ENCODE data around the gene PCDHGA1.

Gene PCDHGA1

GRCh38 chr5:141465351-141465750 is 135.0 kb downstream of the PCDHGA1 start:
- DNase-seq: peak; percentile 31

DNA sequence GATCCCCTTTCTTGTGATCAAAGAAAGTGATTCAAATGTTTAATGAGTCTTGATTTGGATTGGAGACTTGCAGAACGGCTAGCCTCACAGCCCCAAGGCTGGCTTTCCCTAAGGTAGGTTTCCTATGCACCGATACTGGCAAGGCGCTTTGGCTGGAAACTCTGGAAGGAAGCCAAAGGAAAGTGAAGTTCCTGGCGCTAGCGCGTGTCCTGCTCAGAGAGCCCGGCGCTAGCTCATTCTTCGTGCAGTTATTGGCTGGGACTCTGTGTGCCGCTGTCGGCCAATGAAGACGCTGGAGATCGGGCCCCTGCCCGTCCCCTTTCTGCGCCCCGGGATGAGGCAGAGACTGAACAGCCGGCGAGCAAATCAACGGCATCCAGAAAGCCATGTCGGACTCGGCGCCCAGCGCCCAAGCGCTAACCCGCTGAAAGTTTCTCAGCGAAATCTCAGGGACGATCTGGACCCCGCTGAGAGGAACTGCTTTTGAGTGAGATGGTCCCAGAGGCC is 145.4 kb downstream of the PCDHGA1 start, which contains the start of gene PCDHGC3:
Gene PCDHGC3 (plus strand): TSS at position 342 of the 507 bp plus-strand sequence. CDS start 151 bp downstream, at position 493.
- DNase-seq: peak; percentile 97

GRCh38 chr5:141476132-141476911 is 146.0 kb downstream of the PCDHGA1 start:
- DNase-seq: peak; percentile 80

GRCh38 chr5:141477044-141477575 is 146.8 kb downstream of the PCDHGA1 start:
- DNase-seq: no peak

DNA sequence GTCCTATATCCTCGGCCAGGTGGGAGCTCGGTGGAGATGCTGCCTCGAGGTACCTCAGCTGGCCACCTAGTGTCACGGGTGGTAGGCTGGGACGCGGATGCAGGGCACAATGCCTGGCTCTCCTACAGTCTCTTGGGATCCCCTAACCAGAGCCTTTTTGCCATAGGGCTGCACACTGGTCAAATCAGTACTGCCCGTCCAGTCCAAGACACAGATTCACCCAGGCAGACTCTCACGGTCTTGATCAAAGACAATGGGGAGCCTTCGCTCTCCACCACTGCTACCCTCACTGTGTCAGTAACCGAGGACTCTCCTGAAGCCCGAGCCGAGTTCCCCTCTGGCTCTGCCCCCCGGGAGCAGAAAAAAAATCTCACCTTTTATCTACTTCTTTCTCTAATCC is 147.5 kb downstream of the PCDHGA1 start:
- DNase-seq: peak; percentile 20

- peak; percentile 31 for DNase-seq
Measured at GRCh38 chr5:141478321-141478945, 148.1 kb downstream of the PCDHGA1 start.

- no peak for DNase-seq
Measured at GRCh38 chr5:141479776-141480175, 149.5 kb downstream of the PCDHGA1 start.

DNA sequence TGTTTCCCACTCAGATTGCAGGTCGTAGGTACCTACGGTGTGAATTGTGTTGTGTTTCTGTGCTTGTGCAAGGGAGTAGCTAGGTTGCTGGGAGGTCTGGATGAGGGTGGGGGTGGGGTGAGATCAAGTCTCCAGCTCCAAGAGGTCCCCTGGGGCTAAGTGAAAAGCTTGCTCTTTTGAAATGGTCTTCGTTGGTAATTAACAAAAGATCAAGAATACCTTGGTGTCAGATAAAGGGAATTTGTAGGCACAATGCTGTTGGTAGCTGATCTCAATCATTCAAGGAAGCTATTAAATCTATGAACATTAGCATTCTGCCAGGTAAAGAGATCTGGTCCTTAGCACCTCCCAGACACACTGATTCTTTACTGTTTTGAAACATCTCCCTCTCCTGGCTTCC is 153.6 kb downstream of the PCDHGA1 start:
- no peak for DNase-seq

GRCh38 chr5:141484310-141484640 is 154.0 kb downstream of the PCDHGA1 start:
- DNase-seq: no peak

DNA sequence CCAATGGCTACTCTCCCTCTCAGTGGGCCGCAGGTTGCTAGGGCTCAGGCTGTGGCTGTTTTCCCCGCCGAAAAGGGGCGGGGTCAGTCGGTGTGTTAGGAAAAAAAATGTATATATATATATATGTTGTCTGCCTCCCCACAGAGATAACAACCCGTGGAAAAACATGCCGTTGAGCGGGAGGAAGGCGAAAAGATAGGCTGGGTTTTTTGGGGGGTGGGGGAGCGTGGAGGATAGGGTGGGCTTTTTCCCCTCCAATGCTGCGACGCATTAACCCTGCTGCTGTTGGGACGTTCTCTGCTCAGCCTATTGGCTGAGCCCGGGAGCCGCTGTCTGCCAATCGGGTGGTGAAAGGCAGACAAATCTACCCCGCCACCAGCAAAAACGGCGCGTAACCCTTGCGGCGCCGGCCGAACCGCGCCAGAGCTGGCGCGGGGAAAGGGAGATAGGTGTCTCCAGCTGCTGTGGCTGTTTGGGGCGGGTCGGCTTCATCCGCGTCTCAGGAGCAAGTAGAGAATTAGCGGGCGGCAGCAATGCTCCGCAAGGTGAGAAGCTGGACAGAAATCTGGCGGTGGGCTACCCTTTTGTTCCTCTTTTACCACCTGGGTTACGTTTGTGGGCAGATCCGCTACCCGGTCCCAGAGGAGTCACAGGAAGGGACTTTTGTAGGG is 154.5 kb downstream of the PCDHGA1 start, which contains the start of gene PCDHGC4:
Gene PCDHGC4 (plus strand): TSS at position 390 of the 671 bp plus-strand sequence. CDS start 144 bp downstream, at position 534.
- no peak for DNase-seq

GRCh38 chr5:141485321-141486055 is 155.2 kb downstream of the PCDHGA1 start:
- no peak for DNase-seq

- no peak for DNase-seq
Measured at GRCh38 chr5:141486091-141486490, 155.8 kb downstream of the PCDHGA1 start.

- no peak for DNase-seq
Measured at GRCh38 chr5:141487131-141487530, 156.8 kb downstream of the PCDHGA1 start.

DNA sequence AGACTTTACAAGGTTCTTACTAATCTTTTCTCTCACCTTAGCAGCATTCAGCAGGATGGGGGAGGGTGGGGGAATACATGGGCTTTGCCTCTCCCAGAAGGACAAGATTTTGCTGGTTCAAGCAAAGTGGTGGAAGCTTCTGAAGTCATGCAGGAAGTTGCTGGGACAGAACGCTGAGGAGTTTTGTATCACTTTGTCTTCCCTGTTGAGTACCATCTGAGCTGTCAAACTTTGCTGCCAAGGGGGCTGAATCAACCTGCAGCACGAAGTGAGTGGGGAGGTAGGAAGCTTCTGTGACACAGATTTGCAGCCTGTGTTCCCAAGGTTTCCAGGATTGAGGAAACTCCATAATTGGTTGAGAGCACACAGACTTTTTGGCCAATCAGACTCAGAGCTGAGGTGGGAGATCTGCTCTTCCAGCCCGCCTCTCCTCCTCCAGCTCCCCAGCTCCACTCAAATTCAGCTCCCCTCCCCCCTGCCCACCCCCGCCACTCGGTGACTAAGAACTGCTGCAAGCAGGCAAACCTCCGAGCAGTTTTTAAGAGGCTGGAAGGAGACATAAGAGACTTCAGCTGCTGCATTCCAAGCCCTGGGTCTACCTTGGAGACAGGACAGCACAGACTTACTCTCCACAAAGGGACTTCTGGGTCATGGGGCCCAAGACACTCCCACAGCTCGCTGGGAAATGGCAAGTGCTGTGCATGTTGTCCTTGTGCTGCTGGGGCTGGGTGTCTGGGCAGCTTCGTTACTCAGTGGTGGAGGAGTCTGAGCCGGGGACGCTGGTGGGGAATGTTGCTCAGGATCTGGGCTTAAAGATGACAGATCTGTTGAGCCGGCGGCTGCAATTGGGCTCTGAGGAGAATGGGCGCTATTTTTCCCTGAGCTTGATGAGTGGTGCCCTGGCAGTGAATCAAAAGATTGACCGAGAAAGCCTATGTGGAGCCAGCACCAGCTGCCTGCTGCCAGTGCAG is 158.6 kb downstream of the PCDHGA1 start, which contains the start of gene PCDHGC5:
Gene PCDHGC5 (plus strand): TSS at position 491 of the 971 bp plus-strand sequence. CDS start 160 bp downstream, at position 651.
- peak; percentile 84 for DNase-seq

DNA sequence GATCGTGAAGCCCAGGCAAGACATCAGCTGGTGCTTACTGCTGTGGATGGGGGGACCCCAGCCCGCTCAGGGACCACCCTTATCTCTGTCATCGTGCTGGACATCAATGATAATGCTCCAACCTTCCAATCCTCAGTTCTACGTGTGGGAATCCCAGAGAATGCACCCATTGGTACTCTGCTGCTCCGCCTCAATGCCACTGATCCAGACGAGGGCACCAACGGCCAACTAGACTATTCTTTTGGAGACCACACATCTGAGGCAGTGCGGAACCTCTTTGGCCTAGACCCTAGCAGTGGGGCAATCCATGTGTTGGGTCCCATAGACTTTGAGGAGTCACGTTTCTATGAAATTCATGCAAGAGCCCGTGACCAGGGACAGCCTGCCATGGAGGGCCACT is 159.5 kb downstream of the PCDHGA1 start:
- no peak for DNase-seq

DNA sequence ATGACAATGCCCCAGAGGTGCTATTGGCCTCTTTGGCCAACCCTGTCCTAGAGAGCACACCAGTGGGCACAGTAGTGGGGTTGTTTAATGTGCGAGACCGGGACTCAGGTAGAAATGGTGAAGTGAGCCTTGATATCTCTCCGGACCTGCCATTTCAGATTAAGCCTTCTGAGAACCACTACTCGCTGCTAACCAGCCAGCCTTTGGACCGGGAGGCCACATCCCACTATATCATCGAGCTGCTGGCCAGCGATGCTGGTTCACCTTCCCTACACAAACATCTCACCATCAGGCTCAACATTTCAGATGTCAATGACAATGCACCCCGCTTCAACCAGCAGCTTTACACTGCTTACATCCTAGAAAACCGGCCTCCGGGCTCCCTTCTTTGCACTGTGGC is 160.0 kb downstream of the PCDHGA1 start:
- DNase-seq: no peak

DNA sequence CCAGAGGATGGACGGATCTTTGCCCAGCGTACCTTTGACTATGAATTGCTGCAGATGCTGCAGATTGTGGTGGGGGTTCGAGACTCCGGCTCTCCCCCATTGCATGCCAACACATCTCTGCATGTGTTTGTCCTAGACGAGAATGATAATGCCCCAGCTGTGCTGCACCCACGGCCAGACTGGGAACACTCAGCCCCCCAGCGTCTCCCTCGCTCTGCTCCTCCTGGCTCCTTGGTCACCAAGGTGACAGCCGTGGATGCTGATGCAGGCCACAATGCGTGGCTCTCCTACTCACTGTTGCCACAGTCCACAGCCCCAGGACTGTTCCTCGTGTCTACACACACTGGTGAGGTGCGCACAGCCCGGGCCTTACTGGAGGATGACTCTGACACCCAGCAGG is 160.5 kb downstream of the PCDHGA1 start:
- no peak for DNase-seq

DNA sequence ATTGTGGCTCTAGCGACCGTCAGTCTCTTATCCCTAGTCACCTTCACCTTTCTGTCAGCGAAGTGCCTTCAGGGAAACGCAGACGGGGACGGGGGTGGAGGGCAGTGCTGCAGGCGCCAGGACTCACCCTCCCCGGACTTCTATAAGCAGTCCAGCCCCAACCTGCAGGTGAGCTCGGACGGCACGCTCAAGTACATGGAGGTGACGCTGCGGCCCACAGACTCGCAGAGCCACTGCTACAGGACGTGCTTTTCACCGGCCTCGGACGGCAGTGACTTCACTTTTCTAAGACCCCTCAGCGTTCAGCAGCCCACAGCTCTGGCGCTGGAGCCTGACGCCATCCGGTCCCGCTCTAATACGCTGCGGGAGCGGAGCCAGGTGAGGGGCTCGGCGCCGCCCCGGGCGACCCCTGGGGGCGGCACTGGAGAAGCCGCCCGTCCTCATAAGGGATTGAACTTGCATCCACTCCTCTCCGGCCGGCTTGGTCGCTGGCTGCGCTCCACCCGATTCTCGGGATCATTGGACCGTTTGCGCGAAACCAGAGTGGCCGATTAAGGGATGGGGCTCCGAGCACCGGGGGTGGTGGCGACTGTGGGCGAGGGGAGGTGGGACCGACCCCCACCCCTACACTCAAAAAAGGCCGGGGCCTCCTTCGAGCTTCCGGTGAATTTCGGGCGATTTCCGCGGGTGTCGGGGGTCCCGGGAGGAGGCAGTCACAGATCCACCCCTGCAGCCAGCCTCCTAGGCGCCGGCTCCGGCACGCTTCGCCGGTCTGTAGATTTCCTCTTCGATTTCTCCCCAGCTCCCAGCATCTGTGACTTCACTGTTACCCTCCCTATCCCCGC is 161.2 kb downstream of the PCDHGA1 start:
- DNase-seq: no peak

GRCh38 chr5:141492168-141492885 is 162.0 kb downstream of the PCDHGA1 start:
- no peak for DNase-seq
